C4-2B (cell line): ENCODE results near the gene ALPL.
"Not testable (repeated sequence)": the region's sequence is repeated elsewhere in the genome, so short reads cannot be mapped to it uniquely, and the experiment has no call there.

ENCODE experiments used
- H3K27ac ChIP-seq: fragments of 450-650 bp; 2 replicates; pipeline ENCODE4 v1.5.1; 2017
- CTCF ChIP-seq: fragments of 450-650 bp; conservative IDR thresholded peaks from 2 replicates; pipeline ENCODE4 v1.5.1; 2017; ENCODE audit warnings: mild to moderate bottlenecking
- ZFX ChIP-seq: fragments of 450-650 bp; IDR thresholded peaks from 2 replicates; pipeline ENCODE4 v1.6.1; 2017

ALPL gene

DNA sequence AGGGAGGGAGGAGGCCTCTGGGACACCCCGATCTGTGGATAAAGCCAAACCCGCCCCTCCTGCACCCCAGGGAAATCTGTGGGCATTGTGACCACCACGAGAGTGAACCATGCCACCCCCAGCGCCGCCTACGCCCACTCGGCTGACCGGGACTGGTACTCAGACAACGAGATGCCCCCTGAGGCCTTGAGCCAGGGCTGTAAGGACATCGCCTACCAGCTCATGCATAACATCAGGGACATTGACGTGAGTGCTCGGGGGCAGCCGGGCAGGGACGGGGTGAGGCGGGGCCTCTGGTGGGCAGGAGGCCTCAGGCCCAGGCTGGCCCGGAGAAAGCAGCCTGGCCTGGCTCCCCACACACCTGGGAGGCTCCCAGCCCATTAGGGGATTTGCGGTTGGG lies 54.7 kb downstream of the ALPL start:
- TF ChIP-seq ZFX (no peak), CTCF (no peak)
- no peak overlapping the region for H3K27ac ChIP-seq

DNA sequence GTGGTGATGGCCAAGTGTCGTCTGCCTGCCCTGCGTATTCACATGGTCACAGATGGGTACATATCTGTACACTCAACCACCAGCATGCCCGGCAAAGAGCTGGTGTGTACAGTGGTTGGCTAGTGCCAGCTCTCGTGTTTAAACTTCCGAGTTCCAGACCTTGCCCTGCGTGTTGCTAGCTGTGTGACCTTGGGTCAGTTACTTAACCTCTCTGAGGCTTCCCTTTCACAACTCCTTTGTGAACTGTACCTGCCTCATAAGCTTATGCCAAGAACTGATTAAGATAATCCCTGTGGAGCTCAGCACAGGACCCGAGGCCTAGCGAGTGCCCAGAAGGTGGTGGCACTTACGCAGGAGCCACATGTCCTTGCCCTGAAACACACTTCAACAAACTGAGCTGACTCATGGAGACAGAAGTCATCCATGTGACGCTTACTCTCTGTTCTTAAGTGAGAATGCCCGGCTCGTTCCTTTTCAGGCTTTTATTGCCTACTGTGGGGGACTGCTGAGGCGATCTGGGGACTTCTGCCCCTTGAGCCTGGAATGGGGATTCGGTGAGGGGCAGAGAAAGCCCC lies 55.4 kb downstream of the ALPL start:
- no peak overlapping the region for H3K27ac ChIP-seq
- TF ChIP-seq CTCF (no peak), ZFX (no peak)

DNA sequence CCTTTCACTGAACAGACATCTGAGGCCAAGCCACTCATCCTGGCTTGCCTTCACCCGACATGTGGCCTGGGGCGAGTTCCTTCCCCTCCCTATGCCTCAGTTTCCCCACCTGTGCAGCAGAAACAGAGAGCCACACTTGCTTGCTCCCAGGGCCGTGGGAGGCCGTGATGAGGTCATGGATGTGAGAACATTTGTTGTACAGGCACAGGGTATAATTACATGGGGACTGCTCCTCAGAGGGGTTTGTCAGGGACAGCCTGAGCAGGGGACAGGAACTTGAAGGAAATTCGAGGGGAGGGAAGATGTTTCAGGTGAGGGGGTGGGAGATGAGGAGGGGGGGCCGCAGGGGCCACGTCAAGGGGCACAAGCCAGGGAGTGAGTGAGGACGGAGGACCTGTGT lies 56.1 kb downstream of the ALPL start:
- no peak for TF ChIP-seq ZFX
- TF ChIP-seq CTCF: no peak

GRCh38 chr1:21566361-21566760 lies 57.1 kb downstream of the ALPL start:
- H3K27ac ChIP-seq: not testable (repeated sequence)

More for the DNA sequence above, 56.1 kb downstream of the ALPL start:
- no peak overlapping the region for H3K27ac ChIP-seq

DNA sequence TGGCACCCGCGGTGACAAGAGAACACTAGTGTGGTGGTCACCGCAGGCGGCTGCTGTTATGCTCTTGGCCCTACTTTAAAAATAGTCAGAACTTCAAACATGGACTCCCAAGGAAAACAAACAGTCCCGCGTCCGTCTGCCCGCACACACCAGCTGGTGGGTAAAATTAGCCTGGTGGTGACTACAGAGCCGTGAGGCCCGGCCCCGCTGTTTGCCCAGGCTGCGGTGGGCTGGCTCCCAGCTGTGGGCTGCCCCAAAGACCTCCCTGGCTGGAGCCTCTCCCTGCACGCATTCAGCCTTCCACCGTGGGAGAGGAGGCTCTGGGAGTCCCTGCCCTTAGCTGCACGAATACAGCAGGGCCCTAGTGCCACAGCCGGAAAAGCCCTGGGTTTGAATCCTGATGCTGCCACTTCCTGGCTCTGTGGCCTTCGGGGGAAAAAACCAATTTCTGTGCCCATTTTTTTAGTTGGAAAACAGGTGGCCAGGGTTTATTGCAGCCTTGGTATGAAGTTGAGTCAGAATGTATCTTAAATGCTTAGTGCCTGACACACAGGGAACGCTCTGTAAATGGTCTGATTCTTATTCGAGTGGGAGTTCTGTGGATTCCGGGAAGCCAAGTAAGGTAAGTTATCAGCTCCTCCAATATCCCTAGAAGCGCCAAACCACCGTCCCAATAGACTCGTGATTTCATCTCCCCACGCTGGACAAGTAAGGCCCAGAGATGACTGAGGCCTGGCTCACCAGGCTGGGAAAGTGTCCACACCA lies 58.2 kb downstream of the ALPL start:
- TF ChIP-seq ZFX (no peak), CTCF (no peak)
- no peak overlapping the region for H3K27ac ChIP-seq

DNA sequence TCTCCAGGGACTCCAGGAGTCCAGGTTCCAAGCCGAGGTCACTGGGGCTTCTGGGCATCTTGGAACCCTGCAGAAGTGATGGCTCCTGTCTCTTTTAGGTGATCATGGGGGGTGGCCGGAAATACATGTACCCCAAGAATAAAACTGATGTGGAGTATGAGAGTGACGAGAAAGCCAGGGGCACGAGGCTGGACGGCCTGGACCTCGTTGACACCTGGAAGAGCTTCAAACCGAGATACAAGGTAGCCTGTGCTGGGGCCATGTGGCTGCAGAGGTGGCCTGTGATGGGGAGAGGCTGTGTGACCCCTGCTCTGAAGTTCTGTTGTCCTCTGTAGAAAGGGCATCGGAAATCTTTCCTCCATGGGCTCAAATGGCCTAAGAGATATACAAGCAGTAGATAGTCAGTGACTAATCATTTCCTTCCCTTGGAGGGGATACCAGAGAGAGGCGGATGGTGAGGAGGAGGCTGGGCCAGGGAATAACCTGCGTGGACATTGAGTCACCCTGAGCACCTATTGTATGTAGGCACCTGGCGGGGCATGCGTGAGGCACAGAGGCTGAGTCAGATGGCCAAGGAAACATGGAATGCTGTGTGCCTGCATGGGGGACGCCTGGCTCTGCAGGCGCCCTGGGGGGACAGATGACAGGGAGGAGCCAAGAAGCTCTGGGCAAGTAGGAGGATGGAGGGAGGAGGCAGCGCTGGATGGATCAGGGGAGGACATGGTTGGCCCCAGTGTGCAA lies 59.0 kb downstream of the ALPL start:
- no peak overlapping the region for H3K27ac ChIP-seq

DNA sequence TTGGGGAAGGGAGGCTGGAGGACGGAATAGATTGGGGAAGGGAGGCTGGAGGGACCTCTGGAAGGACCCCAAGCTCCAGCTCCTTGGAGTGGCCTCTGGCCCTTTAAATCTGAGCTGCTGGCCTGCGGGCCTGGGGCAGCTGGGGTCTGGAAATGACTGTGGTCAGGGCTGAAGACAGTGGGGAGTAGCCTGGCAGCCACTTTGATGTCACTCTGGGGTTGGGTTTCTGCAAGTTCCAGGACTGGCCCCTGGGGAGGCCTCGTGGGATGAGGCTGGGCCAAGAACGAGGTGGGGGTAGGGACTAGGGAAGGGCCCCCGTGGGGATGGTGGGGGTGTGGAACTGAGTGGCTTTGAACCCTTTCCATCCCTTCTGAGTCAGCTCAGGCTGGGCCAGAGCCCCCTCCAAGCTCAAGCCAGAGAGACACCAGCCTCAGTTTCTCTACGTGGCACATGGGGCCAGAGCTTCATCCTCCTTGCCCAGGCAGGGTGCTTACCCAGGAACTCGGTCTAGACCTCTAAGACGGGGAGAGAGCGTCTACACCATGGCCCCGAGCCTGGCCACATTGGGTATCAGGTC lies 59.7 kb downstream of the ALPL start:
- H3K27ac ChIP-seq: no peak overlapping the region

More for the DNA sequence above, 59.0 kb downstream of the ALPL start:
- TF ChIP-seq ZFX (no peak), CTCF (no peak)

More for the DNA sequence above, 59.7 kb downstream of the ALPL start:
- TF ChIP-seq CTCF (no peak), ZFX (no peak)
